Fibroblast of gingiva (primary cell): ENCODE measurements around the gene SMCO4.
"Not testable (repeated sequence)": the region's sequence is repeated elsewhere in the genome, so short reads cannot be mapped to it uniquely, and the experiment has no call there.

Source experiments
- DNase-seq: peaks from one replicate; pipeline ENCODE4 v3.0.0-alpha.2; 2011; ENCODE audit warnings: low read depth

The SMCO4 gene, protein sequence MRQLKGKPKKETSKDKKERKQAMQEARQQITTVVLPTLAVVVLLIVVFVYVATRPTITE

DNA sequence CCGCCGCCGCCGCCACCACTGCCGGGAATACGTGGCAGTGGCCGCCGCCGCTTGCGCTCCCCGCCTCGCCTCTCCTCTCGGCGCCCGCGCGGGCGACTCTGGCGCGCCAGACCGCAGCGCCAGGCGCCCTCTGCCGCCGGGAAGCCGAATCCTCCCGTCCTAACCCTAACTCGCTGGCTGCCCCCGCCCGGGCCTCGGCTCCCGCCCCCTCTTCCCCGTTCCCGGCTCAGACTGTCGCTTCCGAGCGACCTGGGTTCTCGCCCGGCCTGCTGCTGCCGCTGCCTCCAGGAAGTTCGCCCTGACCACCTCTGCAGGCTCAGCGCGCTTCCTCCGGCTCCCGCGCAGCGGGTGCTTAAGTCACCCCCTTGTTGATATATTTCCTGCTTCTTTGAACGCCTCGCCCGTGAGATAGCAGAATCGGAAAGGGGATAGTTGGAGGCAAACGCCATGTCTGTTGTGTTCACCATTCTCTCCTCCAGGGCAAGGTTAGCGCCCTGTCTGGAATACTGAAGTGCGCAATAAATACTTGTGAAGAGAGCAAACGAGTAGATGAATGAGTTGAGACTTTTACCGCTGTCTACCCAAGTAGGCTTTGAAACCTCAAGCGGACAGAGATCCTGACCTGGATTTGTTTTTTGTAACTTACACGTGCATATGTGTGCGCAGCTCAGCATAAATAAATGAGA is at the start of gene SMCO4:
Gene SMCO4, minus strand, starts transcription at position 100 of the 686 bp plus-strand sequence. CDS start 64,202 bp downstream, outside the sequence.
- DNase-seq, result peak; percentile 70

- DNase-seq, result no peak
These were observed 48.2 kb upstream of the SMCO4 start for GRCh38 chr11:93591247-93591898.

DNA sequence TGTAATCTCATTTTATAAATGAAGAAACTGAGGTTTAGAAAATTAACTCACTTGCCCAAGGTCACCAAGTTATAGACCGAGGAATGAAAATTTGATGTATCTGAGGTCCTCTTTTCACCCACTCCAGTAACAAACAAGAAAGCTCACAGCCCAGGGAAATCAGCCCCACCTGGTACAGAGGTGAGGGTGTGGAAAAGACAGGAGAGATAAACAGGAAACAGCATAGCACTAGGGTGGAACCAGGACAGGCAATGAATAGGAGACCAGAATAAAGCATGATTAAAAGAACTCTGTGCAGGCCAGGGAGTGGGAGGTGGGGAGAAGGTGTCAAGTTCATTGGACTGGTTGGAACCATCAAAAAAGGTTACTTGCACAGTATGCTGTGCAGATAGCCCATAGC is 46.2 kb upstream of the SMCO4 start:
- no peak for DNase-seq

DNA sequence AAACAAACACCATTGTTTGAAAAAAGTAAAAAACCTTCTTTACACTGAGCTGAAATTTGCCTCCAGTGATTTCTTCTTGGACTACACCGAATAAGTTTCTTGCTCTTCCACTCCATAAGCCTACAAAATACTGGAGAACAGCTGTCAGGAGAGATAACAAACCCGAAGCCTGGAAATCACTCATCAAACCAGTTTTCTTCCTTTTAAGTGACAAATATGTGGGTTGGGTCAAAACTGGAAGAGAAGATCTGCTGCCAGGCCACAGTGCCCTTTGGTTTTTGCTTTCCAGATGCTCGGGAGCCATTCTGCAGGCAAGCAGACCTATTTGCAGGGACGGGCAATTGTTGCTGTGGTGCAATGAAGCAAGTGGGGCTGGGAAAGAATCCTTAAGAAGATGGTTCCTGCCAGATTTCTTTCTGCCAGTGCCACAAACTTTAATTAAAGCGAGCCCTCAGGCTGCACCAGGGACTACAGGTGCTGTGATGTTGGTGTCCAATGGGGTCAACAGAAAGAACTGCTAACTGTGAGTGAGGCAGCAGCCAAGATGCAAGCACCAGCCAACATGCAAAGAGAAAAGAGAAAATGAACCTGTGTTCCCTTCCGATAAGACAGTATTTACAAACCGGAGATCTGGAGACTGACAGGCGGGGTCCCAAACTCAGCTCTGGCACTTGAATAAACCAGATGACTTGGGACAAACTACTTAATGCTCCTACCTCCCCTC is 44.8 kb upstream of the SMCO4 start:
- no peak for DNase-seq

GRCh38 chr11:93587425-93587824 is 44.2 kb upstream of the SMCO4 start:
- DNase-seq, result not testable (repeated sequence)

DNA sequence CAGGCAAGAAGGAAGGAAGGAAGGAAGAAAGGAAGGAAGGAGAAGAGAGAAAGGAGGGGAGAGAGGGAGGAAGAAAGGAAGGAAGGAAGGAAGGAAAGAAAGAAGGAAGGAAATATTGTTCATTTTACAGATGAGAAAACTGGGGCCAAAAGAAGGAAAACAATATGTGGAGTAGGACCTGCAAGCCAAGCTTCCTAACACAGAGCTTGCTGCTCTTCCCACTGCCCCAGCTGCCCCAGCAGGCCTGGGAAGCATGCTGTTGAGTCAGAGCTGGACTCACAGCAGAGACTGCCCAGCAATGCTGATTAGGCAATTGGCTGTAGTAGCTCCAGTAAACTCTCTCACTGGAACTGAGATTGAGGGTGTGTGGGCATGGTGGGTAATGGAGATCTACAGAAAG is 42.6 kb upstream of the SMCO4 start:
- DNase-seq, result peak; percentile 40

- no peak for DNase-seq
These were observed 40.3 kb upstream of the SMCO4 start for GRCh38 chr11:93583490-93583889.

- DNase-seq, result no peak
These were observed 36.1 kb upstream of the SMCO4 start for GRCh38 chr11:93579187-93579751.

DNA sequence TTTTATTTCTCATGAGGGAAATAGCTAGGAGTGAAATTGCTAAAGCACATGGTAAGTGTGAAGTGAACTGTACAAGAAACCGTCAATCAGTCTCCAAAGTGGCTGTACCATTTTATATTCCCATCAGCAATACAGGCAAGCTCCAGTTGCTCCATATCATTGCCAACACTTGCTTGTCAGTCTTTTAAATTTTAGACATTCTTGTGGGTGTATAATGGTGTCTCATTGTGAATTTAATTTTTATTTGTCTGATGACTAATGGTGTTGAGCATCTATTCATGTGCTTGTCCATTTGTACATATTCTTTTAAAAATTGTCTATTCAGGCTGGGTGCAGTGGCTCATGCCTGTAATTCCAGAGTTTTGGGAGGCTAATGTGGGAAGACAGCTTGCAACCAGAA is 34.1 kb upstream of the SMCO4 start:
- DNase-seq, result no peak

GRCh38 chr11:93576870-93577269 is 33.7 kb upstream of the SMCO4 start:
- DNase-seq, result peak; percentile 28

GRCh38 chr11:93574638-93575220 is 31.5 kb upstream of the SMCO4 start:
- no peak for DNase-seq

DNA sequence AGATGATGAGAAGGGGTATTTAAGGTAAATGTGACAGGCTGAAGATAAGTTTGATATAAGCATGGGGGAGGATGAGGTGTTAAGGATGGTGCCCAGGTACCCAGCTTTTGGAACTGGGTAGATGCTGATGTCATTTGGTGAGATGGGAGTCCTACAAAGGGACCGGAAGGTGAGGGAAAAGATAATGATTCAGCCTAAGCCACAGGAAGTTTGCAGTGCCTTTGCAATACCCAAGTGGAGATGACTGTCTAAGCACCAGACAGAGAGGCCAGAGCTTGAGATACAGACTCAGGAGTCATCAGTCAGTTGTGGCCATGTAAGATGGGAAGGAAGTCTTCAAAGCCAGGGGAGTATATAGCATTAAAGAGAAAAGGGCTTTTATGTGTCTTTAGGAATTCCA is 30.0 kb upstream of the SMCO4 start:
- DNase-seq, result no peak

- DNase-seq, result no peak
These were observed 29.4 kb upstream of the SMCO4 start for GRCh38 chr11:93572621-93573020.

- DNase-seq, result no peak
These were observed 29.0 kb upstream of the SMCO4 start for GRCh38 chr11:93572171-93572570.

DNA sequence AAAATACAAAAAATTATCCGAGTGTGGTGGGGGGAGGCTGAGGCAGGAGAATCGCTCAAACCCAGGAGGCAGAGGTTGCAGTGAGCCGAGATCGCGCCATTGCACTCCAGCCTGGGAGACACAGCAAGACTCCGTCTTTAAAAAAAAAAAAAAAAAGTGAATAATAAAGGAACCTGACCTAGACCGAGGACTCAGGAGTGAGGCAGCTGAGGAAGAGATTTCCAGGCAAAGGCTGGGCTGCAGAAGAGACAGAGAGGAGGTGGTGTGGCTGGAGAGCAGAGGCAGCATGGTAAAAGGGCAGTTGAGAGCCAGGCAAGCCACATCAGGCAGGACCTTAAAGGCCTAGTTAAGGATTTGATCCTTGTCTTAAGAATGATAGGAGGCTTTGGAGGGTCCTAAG is 28.4 kb upstream of the SMCO4 start:
- DNase-seq, result no peak

GRCh38 chr11:93570759-93571413 is 27.7 kb upstream of the SMCO4 start:
- DNase-seq, result peak; percentile 46

GRCh38 chr11:93569496-93569895 is 26.3 kb upstream of the SMCO4 start:
- DNase-seq, result no peak

DNA sequence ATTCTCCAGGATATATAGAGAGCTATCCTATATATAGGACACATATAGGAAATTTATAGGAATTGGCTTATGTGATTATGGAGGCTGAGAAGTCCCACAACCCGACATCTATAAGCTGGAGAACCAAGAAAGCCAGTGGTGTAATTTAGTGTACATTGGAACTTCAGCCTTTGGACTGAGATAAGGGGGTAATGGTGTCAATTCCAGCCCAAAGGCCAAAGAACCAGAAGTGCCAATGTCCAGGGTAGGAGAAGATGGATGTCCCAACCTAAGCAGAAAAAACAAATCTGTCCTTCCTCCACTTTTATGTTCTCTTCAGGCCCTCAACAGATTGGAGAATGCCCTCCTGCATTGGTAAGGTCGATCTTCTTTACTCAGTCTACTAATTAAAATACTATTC is 25.5 kb upstream of the SMCO4 start:
- no peak for DNase-seq

DNA sequence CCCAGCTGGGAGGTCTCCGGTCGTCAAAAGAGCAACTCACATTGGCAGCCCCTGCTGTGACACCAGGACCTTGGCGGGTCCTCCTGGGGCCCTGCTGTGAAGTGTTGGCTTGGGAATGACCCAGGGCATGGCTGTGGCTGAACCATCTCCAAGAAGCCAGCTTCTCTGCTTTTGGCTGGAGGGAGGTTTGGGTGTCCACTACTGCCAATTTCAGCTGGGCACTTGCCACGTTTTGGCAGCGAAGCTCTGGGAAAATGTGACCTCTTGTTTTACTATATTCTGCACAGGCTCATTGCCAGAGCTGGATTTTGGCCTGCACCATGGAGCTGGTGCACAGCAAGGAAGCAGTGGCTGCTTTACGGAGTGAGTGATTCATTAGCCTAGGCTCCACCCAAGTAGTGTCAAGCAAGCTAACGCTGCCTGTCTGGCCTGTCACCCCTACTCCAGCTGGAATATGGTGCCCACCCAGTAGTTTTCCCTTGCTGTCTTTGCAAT is 24.3 kb upstream of the SMCO4 start:
- DNase-seq, result peak; percentile 53

DNA sequence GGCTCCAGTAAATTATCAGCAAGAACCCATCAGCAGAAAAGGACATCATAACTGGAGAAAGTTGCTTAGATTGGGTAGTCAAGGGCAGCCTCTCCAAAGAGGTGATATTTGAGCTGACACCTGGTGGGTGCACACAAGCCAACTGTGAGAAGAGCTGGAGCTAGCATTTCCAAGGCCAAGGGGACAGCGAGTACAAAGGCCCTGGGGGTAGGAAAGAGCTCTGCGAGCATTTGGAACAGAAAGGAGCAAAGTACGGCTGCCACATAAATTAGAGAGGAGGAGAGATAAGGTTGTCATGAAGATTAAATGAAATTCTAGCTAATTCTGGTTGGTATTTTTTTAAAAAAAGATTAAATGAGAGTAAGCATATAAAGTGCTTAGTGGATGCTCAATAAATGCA is 21.7 kb upstream of the SMCO4 start:
- no peak for DNase-seq

- no peak for DNase-seq
These were observed 20.7 kb upstream of the SMCO4 start for GRCh38 chr11:93563857-93564256.
